B cell (primary cell): Measurements from ENCODE around the gene KCNIP1. TPM values are rescaled to one million over a fixed set of nuclear protein-coding genes. Genes with fewer than 3 reads are reported as not detected.

ENCODE experiments used
- ATAC-seq: fragments of 200-7000 bp; cut with Tn5 transposase; one replicate; pipeline ENCODE4 v1.10.0; 2021; ENCODE audit warnings: low read depth, mild to moderate bottlenecking, moderate number of reproducible peaks, moderate library complexity
- CTCF ChIA-PET: fragments of 350-600 bp; sonication (Branson Sonifier 250); formaldehyde crosslinking; loops from one replicate; lab custom pipeline; 2021; ENCODE audit warnings: antibody characterized with exemption, inconsistent platforms; lab: Charles Lee
- POLR2A ChIA-PET: fragments of 350-600 bp; sonication (Branson Sonifier 250); formaldehyde crosslinking; loops from one replicate; lab custom pipeline; 2021; ENCODE audit warnings: antibody characterized with exemption; lab: Charles Lee
- DNase-seq: peaks from one replicate; pipeline ENCODE4 v3.0.0; 2013
- H2AFZ ChIP-seq: 2 replicates; pipeline ENCODE4 v1.6.1; 2012; ENCODE audit warnings: mild to moderate bottlenecking, low read depth, low read length; ENCODE audit not compliant: insufficient read depth, poor library complexity, severe bottlenecking
- H3K27ac ChIP-seq, 2 donors: 1 replicate in 1 of 2; 2 replicates in 1 of 2; pipeline ENCODE4 v1.5.1; 2012 to 2013; ENCODE audit warnings: low read length in 2 of 2, mild to moderate bottlenecking in 2 of 2, moderate library complexity in 1 of 2
- H3K27me3 ChIP-seq, 4 experiments: fragments of 200-600 bp in 1 of 4; sonication (generic) in 1 of 4; replicated peaks in 1 of 4; 1 replicate in 2 of 4; 2 replicates in 2 of 4; pipeline versions ENCODE4 v1.6.1 to v1.7.0; 2013 to 2016; ENCODE audit warnings: low read length in 3 of 4, mild to moderate bottlenecking in 2 of 4, mixed read lengths in 1 of 4, moderate library complexity in 1 of 4; ENCODE audit not compliant: insufficient read depth in 4 of 4, control insufficient read depth in 3 of 4; ENCODE audit errors: control extremely low read depth in 1 of 4
- H3K36me3 ChIP-seq, 2 experiments: replicated peaks in 1 of 2; 1 replicate in 1 of 2; 2 replicates in 1 of 2; pipeline versions ENCODE4 v1.6.1 to v1.7.1; 2013; ENCODE audit warnings: low read length in 1 of 2; ENCODE audit not compliant: insufficient read depth in 2 of 2, control insufficient read depth in 1 of 2; ENCODE audit errors: control extremely low read depth in 1 of 2, extremely low read depth in 1 of 2
- H3K4me1 ChIP-seq, 2 donors: fragments of 200-600 bp in 1 of 2; sonication (generic) in 1 of 2; 1 replicate in 1 of 2; 2 replicates in 1 of 2; pipeline versions ENCODE4 v1.5.1 to v1.6.1; 2013 to 2017; ENCODE audit warnings: low read length in 2 of 2; ENCODE audit not compliant: control insufficient read depth in 2 of 2, insufficient read depth in 2 of 2
- H3K4me2 ChIP-seq: replicated peaks from 2 replicates; pipeline ENCODE3; 2012; ENCODE audit warnings: mild to moderate bottlenecking, low read depth, low read length; ENCODE audit not compliant: poor library complexity, severe bottlenecking
- H3K4me3 ChIP-seq, 5 experiments: fragments of 200-600 bp in 1 of 5; sonication (generic) in 1 of 5; 1 replicate in 3 of 5; 2 replicates in 2 of 5; pipeline versions ENCODE4 v1.5.1 to v1.7.0; 2011 to 2016; ENCODE audit warnings: low read length in 4 of 5, mild to moderate bottlenecking in 4 of 5, low read depth in 2 of 5, control low read depth in 1 of 5, moderate library complexity in 1 of 5; ENCODE audit not compliant: insufficient read depth in 1 of 5; ENCODE audit errors: control extremely low read depth in 1 of 5, extremely low read depth in 1 of 5
- H3K79me2 ChIP-seq: fragments of 200-600 bp; sonication (generic); one replicate; pipeline ENCODE4 v1.6.0; 2016; ENCODE audit warnings: low read length; ENCODE audit not compliant: control insufficient read depth, insufficient read depth
- H3K9ac ChIP-seq: fragments of 200-600 bp; sonication (generic); 2 replicates; pipeline ENCODE4 v1.6.1; 2017; ENCODE audit warnings: mild to moderate bottlenecking, low read length, moderate library complexity
- H3K9me3 ChIP-seq, 3 donors: one replicate each; pipeline versions ENCODE4 v1.6.1 to v1.7.1; 2013; ENCODE audit warnings: low read length in 2 of 3; ENCODE audit not compliant: control insufficient read depth in 2 of 3, insufficient read depth in 1 of 3; ENCODE audit errors: control extremely low read depth in 1 of 3
- H4K20me1 ChIP-seq: 2 replicates; pipeline ENCODE4 v1.6.0; 2012; ENCODE audit warnings: mild to moderate bottlenecking, low read length; ENCODE audit not compliant: insufficient read depth, control insufficient read depth, poor library complexity, severe bottlenecking
- H3K27ac Mint-ChIP-seq: one replicate; pipeline ENCODE4 v1.8.0; 2021; ENCODE audit warnings: mixed read lengths
- H3K27me3 Mint-ChIP-seq: one replicate; pipeline ENCODE4 v1.8.0; 2021; ENCODE audit warnings: mixed read lengths
- H3K4me1 Mint-ChIP-seq: one replicate; pipeline ENCODE4 v1.8.0; 2021; ENCODE audit warnings: mixed read lengths
- H3K4me3 Mint-ChIP-seq: one replicate; pipeline ENCODE4 v1.8.0; 2021; ENCODE audit warnings: mixed read lengths
- H3K9me3 Mint-ChIP-seq: one replicate; pipeline ENCODE4 v1.8.0; 2022; ENCODE audit warnings: mixed read lengths; ENCODE audit not compliant: insufficient read depth
- EZH2 ChIP-seq: IDR thresholded peaks from 2 replicates; pipeline ENCODE4 v1.6.1; 2012; ENCODE audit warnings: borderline replicate concordance, low read depth, mild to moderate bottlenecking, moderate library complexity, low read length; ENCODE audit not compliant: insufficient read depth, poor library complexity, severe bottlenecking
- WGBS: methylation state at CpG from one replicate; pipeline ENCODE4 v1.1.5; 2013; ENCODE audit warnings: missing lambda C conversion rate; ENCODE audit not compliant: insufficient coverage; 5-methylcytosine and 5-hydroxymethylcytosine counted together
- intact Hi-C: fragments of 100-400 bp; cut with micrococcal nuclease; formaldehyde crosslinking; loops from one replicate; pipeline ENCODE4 v1.10.0; 2022
- polyA plus RNA-seq: library from polyadenylated mRNA; depleted of rRNA; stranded (reverse); fragments of >200 nt; gene quantifications from 2 replicates; pipeline ENCODE4 v1.2.3, GENCODE V29; 2012
- total RNA-seq, 2 donors: library from RNA; stranded (reverse); fragments of 120-200 nt in 1 of 2; gene quantifications; 1 replicate in 1 of 2; 2 replicates in 1 of 2; pipeline versions ENCODE4 v1.2.3 to v1.2.4, GENCODE V29; 2013 to 2022
- TF ChIP-seq, protein P1 (sequence below): fragments of 200-600 bp; IDR thresholded peaks from one replicate; pipeline ENCODE4 v1.8.0; 2022; ENCODE audit warnings: antibody characterized with exemption, mild to moderate bottlenecking

KCNIP1 gene
- total and polyA plus RNA-seq, 2 donors (not counting 1 experiment from before 2014, with no cell fraction given): not detected

GRCh38 chr5:170591054-170591453 is 87.2 kb downstream of the KCNIP1 start:
- CTCF ChIA-PET: no interaction called here
- H3K36me3 ChIP-seq: no peaks in the 10 kb centered on the region
- Mint-ChIP-seq H3K27me3 (peaks cover 11% of the 10 kb centered on the region), H3K9me3 (no peaks in the 10 kb centered on the region), H3K4me1 (no peaks in the 10 kb centered on the region), H3K4me3 (no peak overlapping the region), H3K27ac (no peak overlapping the region)
- peaks cover 0 to 1% (median 0%) of the 10 kb centered on the region in 4 experiments for H3K27me3 ChIP-seq
- POLR2A ChIA-PET: no interaction called here
- H3K27ac ChIP-seq: no peak overlapping the region
- H3K4me1 ChIP-seq: no peaks in the 10 kb centered on the region
- H3K4me2 ChIP-seq: no peak overlapping the region
- ATAC-seq: no peak
- H3K4me3 ChIP-seq: no peak overlapping the region
- DNase-seq: no peak
- H3K9ac ChIP-seq: no peak overlapping the region
- no peak for TF ChIP-seq EZH2
- TF ChIP-seq, protein P1, sequence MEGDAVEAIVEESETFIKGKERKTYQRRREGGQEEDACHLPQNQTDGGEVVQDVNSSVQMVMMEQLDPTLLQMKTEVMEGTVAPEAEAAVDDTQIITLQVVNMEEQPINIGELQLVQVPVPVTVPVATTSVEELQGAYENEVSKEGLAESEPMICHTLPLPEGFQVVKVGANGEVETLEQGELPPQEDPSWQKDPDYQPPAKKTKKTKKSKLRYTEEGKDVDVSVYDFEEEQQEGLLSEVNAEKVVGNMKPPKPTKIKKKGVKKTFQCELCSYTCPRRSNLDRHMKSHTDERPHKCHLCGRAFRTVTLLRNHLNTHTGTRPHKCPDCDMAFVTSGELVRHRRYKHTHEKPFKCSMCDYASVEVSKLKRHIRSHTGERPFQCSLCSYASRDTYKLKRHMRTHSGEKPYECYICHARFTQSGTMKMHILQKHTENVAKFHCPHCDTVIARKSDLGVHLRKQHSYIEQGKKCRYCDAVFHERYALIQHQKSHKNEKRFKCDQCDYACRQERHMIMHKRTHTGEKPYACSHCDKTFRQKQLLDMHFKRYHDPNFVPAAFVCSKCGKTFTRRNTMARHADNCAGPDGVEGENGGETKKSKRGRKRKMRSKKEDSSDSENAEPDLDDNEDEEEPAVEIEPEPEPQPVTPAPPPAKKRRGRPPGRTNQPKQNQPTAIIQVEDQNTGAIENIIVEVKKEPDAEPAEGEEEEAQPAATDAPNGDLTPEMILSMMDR: no peak
- no peak overlapping the region for H2AFZ ChIP-seq
- intact Hi-C loops: no loop called here
- no peaks in the 10 kb centered on the region for H3K79me2 ChIP-seq
- WGBS: 70% methylated on average over 2 of the region's 5 CpGs
- H4K20me1 ChIP-seq: no peaks in the 10 kb centered on the region
- peaks cover 0 to 8% (median 0%) of the 10 kb centered on the region in 3 donors for H3K9me3 ChIP-seq

- H3K4me2 ChIP-seq: no peak overlapping the region
- WGBS: 83% methylated on average over 4 of the region's 4 CpGs
- H2AFZ ChIP-seq: no peak overlapping the region
- ATAC-seq: no peak
- H3K4me1 Mint-ChIP-seq: no peaks in the 10 kb centered on the region
- no peaks in the 10 kb centered on the region for H3K4me1 ChIP-seq
- H3K9me3 Mint-ChIP-seq: no peaks in the 10 kb centered on the region
- H4K20me1 ChIP-seq: no peaks in the 10 kb centered on the region
- no peaks in the 10 kb centered on the region for H3K9me3 ChIP-seq
- POLR2A ChIA-PET: no interaction called here
- H3K79me2 ChIP-seq: no peaks in the 10 kb centered on the region
- H3K36me3 ChIP-seq: no peaks in the 10 kb centered on the region
- TF ChIP-seq, protein P1: no peak
- no peak for TF ChIP-seq EZH2
- peaks cover 0 to 19% (median 0%) of the 10 kb centered on the region in 4 experiments for H3K27me3 ChIP-seq
- intact Hi-C loops: no loop called here
- H3K27ac Mint-ChIP-seq: no peak overlapping the region
- no peak overlapping the region for H3K4me3 ChIP-seq
- CTCF ChIA-PET: no interaction called here
- no peak for DNase-seq
- no peak overlapping the region for H3K27ac ChIP-seq
- H3K9ac ChIP-seq: no peak overlapping the region
- H3K27me3 Mint-ChIP-seq: peaks cover 24% of the 10 kb centered on the region
- no peak overlapping the region for H3K4me3 Mint-ChIP-seq
These were observed 92.7 kb downstream of the KCNIP1 start for GRCh38 chr5:170596482-170597044.
